Measurements from ENCODE around the gene CISTR.

Gene CISTR

GRCh38 chr12:53761306-53761705, 9.5 kb upstream of the CISTR start:
- DNase-seq: no peak

- no peak for DNase-seq
Measured at GRCh38 chr12:53759261-53759660, 7.5 kb upstream of the CISTR start.

GRCh38 chr12:53758730-53759103, 6.9 kb upstream of the CISTR start:
- DNase-seq: no peak

GRCh38 chr12:53758081-53758729, 6.4 kb upstream of the CISTR start:
- no peak for DNase-seq

- peak; percentile 67 for DNase-seq
Measured at GRCh38 chr12:53757101-53757770, 5.5 kb upstream of the CISTR start.

- no peak for DNase-seq
Measured at GRCh38 chr12:53756300-53757100, 4.7 kb upstream of the CISTR start.

GRCh38 chr12:53755893-53756292, 4.1 kb upstream of the CISTR start:
- no peak for DNase-seq

GRCh38 chr12:53755451-53755891, 3.7 kb upstream of the CISTR start:
- DNase-seq: no peak

GRCh38 chr12:53754633-53755264, 3.0 kb upstream of the CISTR start:
- DNase-seq: no peak

- DNase-seq: no peak
Measured at GRCh38 chr12:53754188-53754585, 2.4 kb upstream of the CISTR start.

GRCh38 chr12:53752621-53753020, 842 bp upstream of the CISTR start:
- DNase-seq: no peak

- no peak for DNase-seq
Measured at GRCh38 chr12:53752192-53752601, 418 bp upstream of the CISTR start.

GRCh38 chr12:53750812-53751335, 905 bp downstream of the CISTR start:
- DNase-seq: no peak

GRCh38 chr12:53749986-53750811, 1.6 kb downstream of the CISTR start:
- no peak for DNase-seq

GRCh38 chr12:53748072-53748840, 3.5 kb downstream of the CISTR start:
- no peak for DNase-seq

- DNase-seq: no peak
Measured at GRCh38 chr12:53747095-53747494, 4.7 kb downstream of the CISTR start.

GRCh38 chr12:53746592-53747092, 5.1 kb downstream of the CISTR start:
- peak; percentile 62 for DNase-seq

GRCh38 chr12:53744751-53745150, 7.0 kb downstream of the CISTR start:
- no peak for DNase-seq

GRCh38 chr12:53744130-53744441, 7.7 kb downstream of the CISTR start:
- no peak for DNase-seq

- peak; percentile 19 for DNase-seq
Measured at GRCh38 chr12:53743266-53744129, 8.3 kb downstream of the CISTR start.

- no peak for DNase-seq
Measured at GRCh38 chr12:53740130-53740491, 11.7 kb downstream of the CISTR start.

All from NK-92 treated with Interleukin-12 subunit alpha and Interleukin-12 subunit beta, amount 100 ng/mL, for 24 hours (cell line).